ENCODE results near the gene CDC26.

DNA sequence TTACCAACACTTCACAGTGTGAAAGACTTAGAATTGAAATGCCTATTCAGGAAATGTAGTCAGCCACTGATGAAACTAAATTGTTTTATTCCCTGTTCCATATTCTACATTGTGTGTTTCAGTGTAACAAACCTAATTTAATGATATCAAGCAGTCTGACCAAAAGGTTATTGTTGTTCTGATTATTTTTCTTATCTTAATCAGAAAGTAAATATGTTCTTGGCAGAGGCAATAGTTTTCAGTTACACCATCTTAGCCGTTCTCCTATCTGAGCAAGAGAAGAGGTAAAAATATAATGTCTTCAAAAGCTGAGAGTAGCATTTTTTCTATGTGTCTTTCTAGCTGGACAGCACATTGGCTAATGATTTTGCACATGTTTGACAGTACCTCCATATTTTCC lies 17.1 kb downstream of the CDC26 start:
- TF ChIP-seq, protein P1, sequence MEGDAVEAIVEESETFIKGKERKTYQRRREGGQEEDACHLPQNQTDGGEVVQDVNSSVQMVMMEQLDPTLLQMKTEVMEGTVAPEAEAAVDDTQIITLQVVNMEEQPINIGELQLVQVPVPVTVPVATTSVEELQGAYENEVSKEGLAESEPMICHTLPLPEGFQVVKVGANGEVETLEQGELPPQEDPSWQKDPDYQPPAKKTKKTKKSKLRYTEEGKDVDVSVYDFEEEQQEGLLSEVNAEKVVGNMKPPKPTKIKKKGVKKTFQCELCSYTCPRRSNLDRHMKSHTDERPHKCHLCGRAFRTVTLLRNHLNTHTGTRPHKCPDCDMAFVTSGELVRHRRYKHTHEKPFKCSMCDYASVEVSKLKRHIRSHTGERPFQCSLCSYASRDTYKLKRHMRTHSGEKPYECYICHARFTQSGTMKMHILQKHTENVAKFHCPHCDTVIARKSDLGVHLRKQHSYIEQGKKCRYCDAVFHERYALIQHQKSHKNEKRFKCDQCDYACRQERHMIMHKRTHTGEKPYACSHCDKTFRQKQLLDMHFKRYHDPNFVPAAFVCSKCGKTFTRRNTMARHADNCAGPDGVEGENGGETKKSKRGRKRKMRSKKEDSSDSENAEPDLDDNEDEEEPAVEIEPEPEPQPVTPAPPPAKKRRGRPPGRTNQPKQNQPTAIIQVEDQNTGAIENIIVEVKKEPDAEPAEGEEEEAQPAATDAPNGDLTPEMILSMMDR (IDR thresholded peaks at IDR 0.05 in 8 of 11, conservative IDR thresholded peaks at IDR 0.05 in 3 of 11) = no peak
- TF ChIP-seq POLR2A (IDR thresholded peaks at IDR 0.05) (no peak), POLR2AphosphoS5 (IDR thresholded peaks at IDR 0.05) (no peak)
